Activated T-cell treated with anti-CD3 and anti-CD28 coated beads, Interleukin-2, amount 50 U/mL, for 1 hour (primary cell): ENCODE measurements around the gene FCGR2B.
"Not testable (repeated sequence)": the region's sequence is repeated elsewhere in the genome, so short reads cannot be mapped to it uniquely, and the experiment has no call there.

Source experiments
- DNase-seq: peaks from one replicate; pipeline ENCODE4 v3.0.0-alpha.2; 2020

The FCGR2B gene

GRCh38 chr1:161647507-161648360 is 15.2 kb upstream of the FCGR2B start:
- DNase-seq = not testable (repeated sequence)

- not testable (repeated sequence) for DNase-seq
Measured at GRCh38 chr1:161653541-161653940, 9.4 kb upstream of the FCGR2B start.

GRCh38 chr1:161653971-161654370 is 9.0 kb upstream of the FCGR2B start:
- DNase-seq = not testable (repeated sequence)

- DNase-seq = not testable (repeated sequence)
Measured at GRCh38 chr1:161658524-161658923, 4.4 kb upstream of the FCGR2B start.

- not testable (repeated sequence) for DNase-seq
Measured at GRCh38 chr1:161661660-161662311, 1.2 kb upstream of the FCGR2B start.

- DNase-seq = not testable (repeated sequence)
Measured at GRCh38 chr1:161663569-161663968, 626 bp downstream of the FCGR2B start.

GRCh38 chr1:161664689-161665088 is 1.7 kb downstream of the FCGR2B start:
- not testable (repeated sequence) for DNase-seq

- not testable (repeated sequence) for DNase-seq
Measured at GRCh38 chr1:161671045-161672020, 8.4 kb downstream of the FCGR2B start.

GRCh38 chr1:161673437-161673836 is 10.5 kb downstream of the FCGR2B start:
- not testable (repeated sequence) for DNase-seq

GRCh38 chr1:161674447-161674846 is 11.5 kb downstream of the FCGR2B start:
- DNase-seq = not testable (repeated sequence)

GRCh38 chr1:161674908-161675307 is 12.0 kb downstream of the FCGR2B start:
- DNase-seq = not testable (repeated sequence)

- no peak for DNase-seq
Measured at GRCh38 chr1:161676441-161676840, 13.5 kb downstream of the FCGR2B start.

GRCh38 chr1:161676958-161677689 is 14.2 kb downstream of the FCGR2B start:
- no peak for DNase-seq

GRCh38 chr1:161678500-161678899 is 15.6 kb downstream of the FCGR2B start:
- DNase-seq = no peak

GRCh38 chr1:161681879-161682278 is 18.9 kb downstream of the FCGR2B start:
- no peak for DNase-seq

- DNase-seq = no peak
Measured at GRCh38 chr1:161688946-161689345, 26.0 kb downstream of the FCGR2B start.

- DNase-seq = no peak
Measured at GRCh38 chr1:161691846-161692245, 28.9 kb downstream of the FCGR2B start.

GRCh38 chr1:161693020-161693712 is 30.2 kb downstream of the FCGR2B start:
- DNase-seq = not testable (repeated sequence)

- DNase-seq = not testable (repeated sequence)
Measured at GRCh38 chr1:161698302-161698701, 35.4 kb downstream of the FCGR2B start.

- no peak for DNase-seq
Measured at GRCh38 chr1:161702250-161702649, 39.3 kb downstream of the FCGR2B start.

- no peak for DNase-seq
Measured at GRCh38 chr1:161705537-161705936, 42.6 kb downstream of the FCGR2B start.

GRCh38 chr1:161706113-161706481 is 43.2 kb downstream of the FCGR2B start:
- DNase-seq = no peak
